ENCODE data around the gene AXIN1.

GRCh38 chr16:381012-381788 is 28.7 kb upstream of the AXIN1 start:
- no peak for TF ChIP-seq CTCF (conservative IDR thresholded peaks at IDR 0.05; ENCODE audit: low read depth, low read length)
- no peak for TF ChIP-seq EZH2 (IDR thresholded peaks at IDR 0.05; ENCODE audit: borderline replicate concordance, low read depth, low read length, poor library complexity, severe bottlenecking)
